ENCODE results near the gene ZNF83. TPM values are rescaled to one million over a fixed set of nuclear protein-coding genes. Genes with fewer than 3 reads are reported as not detected.
A peak's percentile ranks its signal among the peaks of the same experiment; 100 is the strongest.
"Not testable (repeated sequence)": the region's sequence is repeated elsewhere in the genome, so short reads cannot be mapped to it uniquely, and the experiment has no call there.

The ZNF83 gene
- 34.4 and 52.9 TPM in 2 replicates for total RNA-seq

DNA sequence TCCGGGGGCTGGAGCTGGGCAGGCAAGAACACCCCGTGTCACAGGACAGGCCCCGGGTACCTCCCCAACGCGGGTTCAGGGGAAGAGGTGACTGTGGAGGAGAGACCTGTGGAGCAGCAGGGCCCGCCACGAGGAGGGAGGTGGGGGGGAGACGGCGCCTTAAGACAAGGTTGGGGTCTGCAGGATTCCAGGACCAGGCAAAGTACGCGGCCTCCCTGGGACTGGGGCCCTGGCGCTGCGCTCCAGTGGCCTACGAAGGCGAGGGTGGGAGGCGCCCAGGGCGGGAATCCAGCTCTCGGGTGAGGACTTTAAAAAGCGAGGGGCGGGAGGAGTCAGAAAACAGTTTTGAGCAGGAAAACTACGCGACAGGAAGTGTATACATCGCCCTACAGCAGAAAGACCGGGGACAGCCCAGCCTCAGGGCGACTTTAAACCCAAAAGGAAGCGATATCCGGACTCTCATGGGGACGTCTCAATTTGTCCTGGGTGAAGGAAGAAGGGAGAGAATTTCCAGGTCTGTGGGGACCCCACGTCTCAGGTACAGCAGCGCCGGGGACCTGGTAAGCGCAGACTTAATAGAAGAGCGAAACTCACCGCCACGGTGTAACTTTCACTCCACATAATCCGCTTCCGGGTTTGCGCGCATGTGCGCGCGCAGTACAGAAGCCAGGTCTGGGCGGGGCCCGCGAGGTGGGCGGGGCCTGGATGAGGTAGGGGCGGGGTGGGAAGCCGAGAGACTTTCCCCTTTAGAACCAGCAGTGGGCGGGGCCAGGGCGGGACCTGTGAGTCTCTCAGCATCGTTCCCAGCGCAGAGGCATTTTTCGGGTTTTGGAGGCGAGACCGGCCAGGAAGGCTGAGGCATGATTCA, at the start of gene ZNF83:
ZNF83 (minus strand) TSS at position 638 of the 868 bp plus-strand sequence.
- peak; percentile 72 for DNase-seq (ENCODE audit: low read depth, low spot score)

DNA sequence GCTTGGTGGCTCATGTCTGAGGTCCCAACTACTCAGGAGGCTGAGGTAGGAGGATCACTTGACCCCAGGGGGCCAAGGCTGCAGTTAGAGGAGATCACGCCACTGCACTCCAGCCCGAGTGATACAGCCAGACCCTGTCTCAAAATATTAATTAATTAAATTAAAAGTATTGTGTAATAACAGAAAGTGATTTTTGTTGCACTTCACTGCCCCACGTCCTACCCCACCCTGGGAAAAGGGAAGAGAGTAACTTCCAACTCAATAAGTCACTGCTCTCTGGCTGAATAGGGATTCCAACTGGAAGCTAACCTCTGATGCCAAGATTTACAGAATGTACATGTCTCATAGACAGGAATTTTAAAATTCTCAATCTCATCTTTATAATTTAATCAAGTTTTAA, 49.5 kb upstream of the ZNF83 start:
- DNase-seq (ENCODE audit: low read depth, low spot score): no peak

DNA sequence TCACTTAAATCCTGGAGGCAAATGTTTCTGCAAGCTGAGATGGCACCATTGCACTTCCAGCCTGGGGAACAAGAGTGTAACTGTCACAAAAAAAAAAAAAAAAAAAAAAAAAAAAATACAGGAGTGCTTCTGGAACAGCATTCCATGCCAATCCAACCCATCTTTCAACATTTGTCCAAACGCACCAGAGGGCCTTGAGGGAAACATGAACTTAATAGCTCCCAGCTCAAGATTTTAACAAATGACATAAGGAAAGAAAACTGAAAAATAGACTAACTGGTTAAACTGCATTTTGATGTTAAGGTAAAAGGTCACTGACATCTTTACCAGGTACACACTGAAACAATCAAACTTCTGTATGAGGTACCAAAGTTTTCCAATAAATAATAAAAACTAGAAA, 47.7 kb upstream of the ZNF83 start:
- DNase-seq (ENCODE audit: low read depth, low spot score): no peak

DNA sequence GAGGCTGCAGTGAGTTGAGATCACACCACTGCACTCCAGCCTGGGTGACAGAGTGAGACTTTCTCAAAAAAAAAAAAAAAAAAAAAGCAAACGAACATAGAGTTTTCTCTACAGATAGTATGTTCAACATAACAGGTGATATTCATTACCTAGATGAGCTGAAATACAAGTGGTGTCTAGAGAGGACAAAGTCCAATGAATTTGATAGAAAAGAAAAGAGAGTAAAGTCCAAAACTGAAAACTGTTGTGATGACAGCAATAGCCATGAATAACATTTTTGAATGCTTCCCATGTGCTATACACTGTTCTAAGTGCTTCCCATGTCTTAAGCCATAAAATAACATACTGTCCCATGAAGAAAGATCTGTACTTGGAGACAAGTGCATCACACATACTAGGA, 43.1 kb upstream of the ZNF83 start:
- DNase-seq (ENCODE audit: low read depth, low spot score): not testable (repeated sequence)

DNA sequence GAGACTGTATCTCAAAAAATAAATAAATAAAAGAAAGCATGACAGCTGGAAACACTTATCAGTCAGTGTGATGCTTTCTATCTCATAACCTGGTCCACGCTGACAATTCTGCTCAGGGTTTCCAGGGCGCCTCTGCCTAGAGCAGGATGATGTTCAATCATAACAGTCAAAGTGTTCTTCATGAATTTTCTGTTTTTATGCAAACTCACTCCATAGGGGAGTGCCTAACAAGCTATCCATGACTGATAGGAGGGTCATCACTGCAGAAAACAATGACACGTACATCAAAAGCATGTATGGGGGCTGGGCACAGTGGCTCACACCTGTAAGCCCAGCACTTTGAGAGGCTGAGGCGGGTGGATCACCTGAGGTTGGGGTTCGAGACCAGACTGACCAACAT, 41.4 kb upstream of the ZNF83 start:
- no peak for DNase-seq (ENCODE audit: low read depth, low spot score)

DNA sequence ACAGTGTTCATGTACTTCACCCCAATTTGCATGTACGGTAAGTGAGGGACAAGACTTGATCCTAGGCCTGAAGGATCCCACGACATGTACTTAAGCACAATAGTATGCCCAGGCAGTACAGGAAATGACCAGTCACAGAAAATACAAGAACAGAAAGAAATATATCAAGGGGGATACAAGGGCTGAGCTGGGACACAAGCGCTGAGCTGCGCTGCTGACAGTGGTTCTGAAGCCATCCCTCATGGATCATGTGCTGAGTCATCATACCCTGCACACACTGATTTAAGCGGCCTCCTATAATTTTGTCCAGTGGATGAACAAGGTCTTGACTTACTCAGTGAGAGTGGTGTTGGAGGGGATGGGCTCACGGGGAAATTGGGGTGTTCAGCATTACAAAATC, 37.1 kb upstream of the ZNF83 start:
- not testable (repeated sequence) for DNase-seq (ENCODE audit: low read depth, low spot score)

DNA sequence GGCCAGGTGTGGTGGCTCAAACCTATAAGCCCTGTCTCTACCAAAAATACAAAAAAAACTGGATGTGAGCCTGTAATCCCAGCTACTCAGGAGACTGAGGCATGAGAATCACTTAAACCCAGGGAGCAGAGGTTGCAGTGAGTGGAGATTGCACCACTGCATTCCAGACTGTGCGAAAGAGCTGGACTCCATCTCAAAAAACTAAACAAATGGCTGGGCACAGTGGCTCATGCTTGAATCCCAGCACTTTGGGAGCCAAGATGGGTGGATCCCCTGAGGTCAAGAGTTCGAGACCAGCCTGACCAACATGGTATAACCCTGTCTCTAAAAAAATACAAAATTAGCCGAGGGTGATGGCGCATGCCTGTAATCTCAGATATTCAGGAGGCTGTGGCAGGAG, 34.9 kb upstream of the ZNF83 start:
- DNase-seq (ENCODE audit: low read depth, low spot score): no peak

DNA sequence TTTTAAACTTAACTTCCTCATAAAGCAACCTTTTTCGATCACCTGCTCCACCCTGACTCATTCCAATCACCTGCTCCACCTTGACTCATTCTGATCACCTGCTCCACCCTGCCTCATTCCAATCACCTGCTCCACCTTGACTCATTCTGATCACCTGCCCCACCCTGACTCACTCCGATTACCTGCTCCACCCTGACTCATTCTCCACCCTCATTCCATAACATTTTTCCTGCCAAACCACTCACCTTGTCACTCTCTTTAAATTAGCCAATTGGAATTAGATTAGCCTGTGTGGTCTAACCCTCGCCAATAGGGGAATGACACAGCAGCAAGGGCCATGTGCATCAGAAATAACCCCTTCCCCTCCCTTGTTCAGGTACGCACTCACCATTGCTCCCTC, 31.9 kb upstream of the ZNF83 start:
- no peak for DNase-seq (ENCODE audit: low read depth, low spot score)

DNA sequence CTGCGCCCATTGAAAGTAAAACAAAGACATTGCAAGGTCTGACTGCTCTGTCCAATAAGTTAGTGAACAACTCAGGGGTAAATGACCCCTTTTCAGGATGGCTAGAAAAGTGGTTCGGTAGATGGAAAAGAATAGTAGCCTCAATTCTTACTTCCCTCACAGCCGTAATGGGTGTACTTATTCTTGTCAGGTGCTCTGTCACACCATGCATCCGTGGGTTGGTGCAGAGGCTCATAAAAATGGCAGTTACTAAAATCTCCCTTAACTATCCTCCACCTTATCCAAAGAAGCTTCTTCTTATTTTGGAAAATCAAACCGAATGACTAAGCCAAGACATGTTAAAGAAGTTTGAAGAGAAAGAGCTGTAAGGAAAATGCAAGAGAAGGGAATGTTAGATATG, 31.4 kb upstream of the ZNF83 start:
- no peak for DNase-seq (ENCODE audit: low read depth, low spot score)

DNA sequence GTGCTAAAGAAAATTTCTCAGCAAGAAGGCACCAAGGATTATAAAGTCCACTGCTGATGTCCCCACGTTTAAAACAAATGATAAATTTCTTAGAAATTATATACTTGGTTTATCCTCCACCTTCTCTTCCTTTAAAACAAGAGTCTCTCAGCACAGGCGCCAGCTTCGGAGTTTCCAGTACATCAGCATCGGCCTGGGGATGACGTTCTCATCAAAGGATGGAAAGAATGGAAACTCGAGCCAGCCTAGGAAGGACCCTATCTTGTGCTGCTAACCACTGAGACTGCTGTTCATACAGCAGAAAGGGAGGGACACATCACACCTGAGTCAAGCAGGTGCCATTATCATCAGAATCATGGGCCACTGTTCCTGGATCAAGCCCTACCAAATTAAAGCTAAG, 29.8 kb upstream of the ZNF83 start:
- no peak for DNase-seq (ENCODE audit: low read depth, low spot score)

DNA sequence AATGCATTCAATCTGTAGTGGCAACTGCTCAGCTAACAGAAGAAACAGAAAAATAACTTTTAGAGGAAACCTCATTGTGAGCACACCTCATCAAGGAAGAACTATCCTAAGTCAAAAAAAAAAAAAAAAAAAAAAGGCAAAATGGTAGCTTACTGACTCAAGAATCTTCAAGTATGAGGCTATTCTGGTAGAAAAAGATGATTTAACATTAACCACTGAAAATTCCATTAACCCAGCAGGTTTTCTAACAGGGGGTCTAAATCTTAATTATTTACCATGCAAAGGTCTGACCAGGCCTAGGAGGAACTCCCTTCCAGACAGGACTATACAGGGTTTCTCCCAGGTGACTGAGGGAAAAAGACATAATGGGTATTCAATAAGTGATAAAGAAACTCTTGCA, 28.4 kb upstream of the ZNF83 start:
- no peak for DNase-seq (ENCODE audit: low read depth, low spot score)

DNA sequence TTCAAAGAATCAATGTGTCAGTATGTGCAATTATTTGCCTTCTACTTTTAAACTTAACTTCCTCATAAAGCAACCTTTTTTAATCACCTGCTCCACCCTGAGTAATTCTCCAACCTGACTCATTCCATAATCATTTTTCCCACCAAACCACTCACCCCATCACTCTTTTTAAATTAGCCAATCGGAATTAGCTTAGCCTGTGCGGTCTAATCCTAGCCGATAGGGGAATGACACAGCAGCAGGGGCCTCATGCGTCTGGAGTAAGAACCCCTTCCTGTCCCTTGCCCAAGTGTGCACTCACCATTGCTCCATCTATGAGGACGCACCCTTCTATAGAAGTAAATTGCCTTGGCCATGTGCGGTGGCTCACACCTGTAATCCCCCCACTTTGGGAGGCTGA, 27.4 kb upstream of the ZNF83 start:
- no peak for DNase-seq (ENCODE audit: low read depth, low spot score)

DNA sequence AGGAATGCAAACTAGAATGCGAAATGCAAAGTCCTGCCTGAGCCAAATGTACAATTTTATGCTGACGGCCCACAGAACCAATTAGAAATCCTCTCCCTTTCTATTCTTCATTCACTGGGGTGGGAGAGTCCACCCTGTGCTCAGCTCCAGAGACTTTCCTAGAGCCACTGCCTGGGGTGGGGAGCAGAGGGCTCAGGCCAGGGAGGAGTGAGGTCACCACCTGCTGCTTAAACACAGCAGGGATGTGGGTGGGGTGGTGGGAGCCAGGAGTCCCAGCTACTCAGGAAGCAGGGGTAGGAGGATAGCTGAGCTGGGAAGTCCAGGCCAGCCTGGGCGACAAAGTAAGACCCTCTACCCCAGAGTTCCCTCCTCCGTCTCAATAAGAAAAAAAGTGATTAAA, 26.9 kb upstream of the ZNF83 start:
- DNase-seq (ENCODE audit: low read depth, low spot score): no peak

DNA sequence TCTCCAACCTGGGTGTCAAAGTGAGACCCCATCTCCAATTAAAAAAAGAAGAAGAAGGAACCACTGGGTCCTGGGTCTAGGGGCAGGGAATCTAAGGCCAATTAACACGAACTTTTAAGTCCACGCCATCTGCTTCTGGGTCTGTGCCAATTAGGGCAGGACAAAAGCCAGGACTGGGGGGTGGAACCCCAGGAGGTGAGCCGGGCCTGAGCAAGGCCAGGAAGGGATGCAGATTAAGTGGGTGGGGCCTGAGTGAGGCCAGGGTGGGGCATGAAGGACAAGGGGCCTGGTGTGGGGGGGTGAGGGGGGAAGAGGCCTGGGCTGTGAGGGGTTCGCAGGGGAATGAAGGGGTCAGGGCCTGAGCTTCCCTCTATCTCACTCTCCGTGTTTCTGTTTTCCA, 26.3 kb upstream of the ZNF83 start:
- DNase-seq (ENCODE audit: low read depth, low spot score): no peak

DNA sequence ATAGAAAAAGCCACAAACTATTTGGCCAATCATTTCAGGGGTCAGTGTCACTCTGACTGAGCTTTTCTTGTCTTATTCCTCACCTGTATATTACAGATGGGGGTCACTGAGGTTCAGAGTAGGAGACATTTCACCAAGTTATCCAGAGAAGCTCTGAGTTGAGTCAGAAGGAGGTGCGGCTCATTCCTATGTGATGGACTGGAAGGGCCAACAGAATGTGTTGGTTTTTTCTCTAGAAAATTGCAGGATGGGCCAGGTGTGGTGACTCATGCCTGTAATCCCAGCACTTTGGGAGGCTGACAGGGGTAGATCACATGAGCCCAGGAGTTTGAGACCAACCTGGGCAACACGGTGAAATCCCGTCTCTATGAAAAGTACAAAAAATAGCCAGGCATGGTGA, 24.5 kb upstream of the ZNF83 start:
- no peak for DNase-seq (ENCODE audit: low read depth, low spot score)

DNA sequence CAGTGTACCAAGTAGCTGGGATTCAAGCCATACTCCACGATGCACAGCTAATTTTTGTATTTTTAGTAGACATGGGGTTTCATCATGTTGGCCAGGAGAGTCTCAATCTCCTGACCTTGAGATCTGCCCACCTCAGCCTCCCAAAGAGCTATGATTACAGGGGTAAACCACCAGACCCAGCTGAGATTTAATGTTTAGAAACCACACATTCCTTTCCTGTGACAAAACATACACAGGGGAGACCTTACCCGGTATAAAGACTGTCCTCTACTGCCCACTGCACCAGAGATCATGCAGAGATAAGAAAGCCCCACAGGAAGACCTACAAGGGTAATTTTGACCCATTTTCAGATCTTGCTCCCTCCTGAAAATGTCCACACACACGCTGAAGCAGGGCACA, 22.8 kb upstream of the ZNF83 start:
- DNase-seq (ENCODE audit: low read depth, low spot score): no peak

DNA sequence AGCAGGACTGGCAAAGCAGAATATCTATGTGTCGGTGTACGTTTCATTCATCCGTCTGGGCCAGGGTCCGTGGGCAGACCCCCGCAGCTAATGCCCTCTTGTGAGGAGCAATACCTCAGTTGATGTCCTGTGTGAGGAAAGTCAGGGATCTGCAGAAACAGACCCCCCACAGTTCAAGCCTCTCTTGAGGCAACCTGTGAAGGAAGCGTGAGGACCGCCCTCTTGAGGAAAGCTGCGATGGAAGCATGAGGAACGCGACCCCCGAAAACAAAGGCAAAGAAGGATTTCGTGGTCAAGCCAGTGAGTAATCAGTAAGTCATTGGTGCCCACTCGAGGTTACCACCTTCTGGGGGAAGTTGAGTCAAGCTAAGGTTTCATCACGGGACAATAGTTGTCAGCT, 20.9 kb upstream of the ZNF83 start:
- DNase-seq (ENCODE audit: low read depth, low spot score): no peak

DNA sequence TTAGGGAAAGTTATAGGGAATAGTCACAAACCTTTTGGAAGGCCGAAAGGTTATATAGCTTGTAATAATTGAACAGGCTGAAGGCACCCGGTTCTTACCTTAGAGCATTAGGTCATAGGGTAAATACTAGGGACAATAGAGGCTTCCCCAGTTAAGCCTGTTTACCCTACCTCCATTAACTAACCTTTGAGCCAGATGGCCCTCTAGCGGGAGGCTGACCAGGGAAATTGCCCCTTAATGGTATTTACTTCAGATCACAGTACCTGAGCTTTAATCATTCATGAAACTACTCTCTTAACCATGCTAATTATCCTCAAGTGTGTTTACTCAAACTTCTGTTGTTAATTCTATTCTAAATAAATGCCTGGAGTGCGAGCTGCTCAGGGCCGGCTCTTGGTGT, 20.4 kb upstream of the ZNF83 start:
- no peak for DNase-seq (ENCODE audit: low read depth, low spot score)

DNA sequence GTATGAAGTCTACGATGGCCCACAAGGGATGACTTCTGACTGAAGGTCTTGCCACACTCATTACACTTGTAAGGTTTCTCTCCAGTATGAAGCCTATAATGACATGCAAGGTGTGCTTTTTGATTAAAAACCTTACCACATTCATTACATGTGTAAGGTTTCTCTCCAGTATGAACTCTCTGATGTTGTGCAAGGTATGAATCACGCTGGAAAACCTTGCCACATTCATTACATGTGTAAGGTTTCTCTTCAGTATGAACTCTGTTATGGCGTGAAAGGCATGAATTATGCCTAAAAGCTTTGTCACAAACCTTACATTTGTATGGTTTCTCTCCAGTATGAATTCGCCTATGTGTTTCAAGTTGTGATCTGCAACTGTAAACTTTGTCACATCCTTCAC, 15.0 kb upstream of the ZNF83 start:
- no peak for DNase-seq (ENCODE audit: low read depth, low spot score)

DNA sequence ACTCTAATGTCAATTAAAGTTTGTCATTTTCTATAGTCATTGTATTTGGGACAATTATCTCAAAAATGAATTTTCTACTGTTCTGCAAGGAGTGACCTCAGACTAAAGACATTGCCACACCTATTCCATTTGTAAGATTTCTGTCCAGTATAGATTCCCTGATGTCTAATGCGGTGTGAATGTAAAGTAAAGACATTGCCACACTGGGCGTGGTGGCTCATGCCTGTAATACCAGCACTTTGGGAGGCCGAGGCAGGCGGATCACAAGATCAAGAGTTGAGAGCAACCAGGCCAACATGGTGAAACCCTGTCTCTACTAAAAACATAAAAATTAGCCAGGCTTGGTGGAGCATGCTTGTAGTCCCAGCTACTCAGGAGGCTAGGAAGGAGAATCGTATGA, 13.8 kb upstream of the ZNF83 start:
- no peak for DNase-seq (ENCODE audit: low read depth, low spot score)

DNA sequence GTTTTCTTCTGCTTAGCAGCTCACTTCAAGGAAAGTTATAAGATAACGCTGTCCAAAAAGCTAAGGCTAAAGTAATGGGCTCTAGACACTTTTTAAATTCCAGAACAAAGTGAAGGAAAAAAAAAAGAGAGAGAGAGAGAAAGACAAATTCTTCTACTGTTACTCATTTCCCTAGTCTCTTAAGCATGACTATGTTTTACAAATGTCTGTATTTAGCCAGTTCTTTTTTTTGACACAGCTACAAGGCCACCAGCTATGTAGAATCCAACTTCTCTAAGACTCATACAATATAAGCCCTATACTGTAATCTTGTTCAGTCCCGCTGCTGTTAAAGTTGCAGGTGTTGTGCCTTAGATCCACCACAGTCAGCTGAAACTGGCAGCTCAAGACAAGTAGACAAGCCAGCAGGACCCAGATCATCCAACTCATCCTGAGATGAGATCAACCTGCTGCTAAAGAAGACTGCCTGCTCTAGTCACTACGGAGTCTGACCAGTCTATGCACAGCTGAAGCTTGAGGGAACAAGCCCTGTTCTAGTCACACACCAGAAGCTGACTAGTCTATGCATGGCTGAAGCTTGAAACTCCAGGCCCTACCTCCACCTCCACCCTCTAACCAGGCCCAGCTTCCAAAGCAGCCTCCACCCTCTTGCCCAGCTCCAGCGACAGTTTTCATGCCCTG, 10.3 kb upstream of the ZNF83 start:
- DNase-seq (ENCODE audit: low read depth, low spot score): no peak

DNA sequence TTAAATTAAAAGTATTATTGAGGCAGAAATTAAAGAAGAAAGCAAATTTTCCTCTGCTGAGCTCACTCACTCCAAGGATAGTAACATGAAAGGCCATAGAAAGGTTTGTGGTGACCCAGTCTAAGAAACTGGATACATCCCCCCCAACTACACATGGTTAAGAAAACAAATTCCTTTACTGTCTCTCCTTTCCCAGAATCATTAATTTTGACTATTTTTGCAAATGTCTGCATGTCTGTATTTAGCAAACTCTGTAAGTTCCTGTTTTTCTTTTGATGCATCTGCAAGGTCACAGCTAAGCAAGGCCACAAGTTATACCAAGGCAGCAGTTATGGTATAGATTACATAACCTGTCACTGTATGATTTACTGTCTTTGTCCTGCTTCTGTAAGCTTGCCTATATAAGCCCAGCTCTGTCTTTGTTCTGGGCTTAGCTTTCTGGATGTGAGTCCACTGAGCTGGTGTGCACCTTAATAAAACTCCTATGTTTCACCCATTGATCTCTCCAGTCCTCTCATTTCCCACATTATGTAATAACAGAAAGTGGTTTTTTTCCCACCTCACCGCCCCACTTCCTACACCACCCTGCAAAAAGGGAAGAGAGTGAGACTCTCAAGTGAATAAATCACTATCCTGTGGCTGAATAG, 8.5 kb upstream of the ZNF83 start:
- no peak for DNase-seq (ENCODE audit: low read depth, low spot score)

DNA sequence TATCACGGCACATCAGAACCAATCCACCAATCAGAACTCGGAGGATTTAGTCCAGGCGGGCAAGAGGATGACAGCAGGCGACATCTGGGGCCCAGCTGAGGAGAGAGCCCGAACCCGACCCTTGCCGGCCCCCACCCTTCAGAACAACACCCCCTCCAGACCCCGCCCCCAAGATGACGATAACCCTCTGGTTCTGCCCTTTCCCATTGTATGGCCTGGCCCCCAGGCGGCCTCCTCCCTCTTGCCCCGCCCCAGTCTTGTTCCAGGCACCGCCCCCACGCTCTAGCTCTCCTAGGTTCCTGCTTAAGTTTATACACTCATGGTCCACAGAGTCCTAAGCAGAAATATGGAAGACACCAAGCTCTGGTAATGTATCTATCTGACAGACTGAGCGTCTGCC, 2.8 kb upstream of the ZNF83 start:
- DNase-seq (ENCODE audit: low read depth, low spot score): no peak

All from pulmonary artery endothelial cell (primary cell).